Dermis microvascular lymphatic vessel endothelial cell (primary cell): ENCODE data around the gene ZC3H7B. TPM values are rescaled to one million over a fixed set of nuclear protein-coding genes. Genes with fewer than 3 reads are reported as not detected.

Source experiments
- DNase-seq, 2 donors: peaks; one replicate each; pipeline versions ENCODE4 v3.0.0 to v3.0.0-alpha.2; 2010; ENCODE audit warnings: low read depth in 2 of 2
- total RNA-seq: library from RNA; depleted of rRNA; stranded (reverse); fragments of >200 nt; gene quantifications from 2 replicates; pipeline ENCODE4 v1.2.1, GENCODE V29; 2014

The ZC3H7B gene
- total RNA-seq, 1 donor from 2014 or later, result 37.5 TPM

GRCh38 chr22:41324821-41325528 is 23.6 kb downstream of the ZC3H7B start:
- no peak for DNase-seq

DNA sequence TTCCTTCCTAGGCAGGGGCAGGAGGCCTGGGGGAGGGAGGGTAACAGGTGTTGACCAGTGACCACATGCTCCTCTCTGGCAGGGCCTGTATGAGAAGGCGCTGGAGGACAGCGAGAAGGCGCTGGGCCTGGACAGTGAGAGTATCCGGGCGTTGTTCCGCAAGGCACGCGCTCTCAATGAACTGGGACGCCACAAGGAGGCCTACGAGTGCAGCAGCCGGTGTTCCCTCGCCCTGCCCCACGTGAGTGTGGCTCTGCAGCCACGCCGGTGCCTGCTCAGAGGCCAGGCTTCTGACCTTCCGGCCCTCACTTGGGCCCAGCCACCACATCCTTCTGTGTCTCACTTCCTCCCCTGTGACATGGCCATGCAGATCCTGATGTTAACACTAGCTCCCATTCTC is 25.8 kb downstream of the ZC3H7B start:
- peak in 1 of 2 donors; percentile 43 for DNase-seq

DNA sequence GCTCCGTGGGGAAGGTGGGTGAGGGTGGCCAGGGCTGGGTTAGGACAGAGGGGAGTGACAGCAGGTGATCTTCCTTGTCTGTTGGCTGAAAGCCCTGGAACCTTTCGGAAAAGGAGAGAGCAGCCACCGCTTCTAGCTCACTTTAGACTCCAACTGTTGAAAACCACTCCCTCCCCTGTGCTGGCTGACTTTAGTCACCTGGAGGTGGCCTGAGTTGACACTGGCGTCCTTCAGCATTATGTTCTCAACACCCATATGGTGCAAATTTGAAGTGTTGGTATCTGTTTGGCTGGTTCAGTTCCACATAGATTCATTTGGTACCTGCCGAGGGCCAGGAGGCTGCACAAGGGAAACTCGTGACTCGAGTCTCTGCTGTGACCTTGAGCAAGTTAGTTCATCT is 28.8 kb downstream of the ZC3H7B start:
- no peak for DNase-seq

DNA sequence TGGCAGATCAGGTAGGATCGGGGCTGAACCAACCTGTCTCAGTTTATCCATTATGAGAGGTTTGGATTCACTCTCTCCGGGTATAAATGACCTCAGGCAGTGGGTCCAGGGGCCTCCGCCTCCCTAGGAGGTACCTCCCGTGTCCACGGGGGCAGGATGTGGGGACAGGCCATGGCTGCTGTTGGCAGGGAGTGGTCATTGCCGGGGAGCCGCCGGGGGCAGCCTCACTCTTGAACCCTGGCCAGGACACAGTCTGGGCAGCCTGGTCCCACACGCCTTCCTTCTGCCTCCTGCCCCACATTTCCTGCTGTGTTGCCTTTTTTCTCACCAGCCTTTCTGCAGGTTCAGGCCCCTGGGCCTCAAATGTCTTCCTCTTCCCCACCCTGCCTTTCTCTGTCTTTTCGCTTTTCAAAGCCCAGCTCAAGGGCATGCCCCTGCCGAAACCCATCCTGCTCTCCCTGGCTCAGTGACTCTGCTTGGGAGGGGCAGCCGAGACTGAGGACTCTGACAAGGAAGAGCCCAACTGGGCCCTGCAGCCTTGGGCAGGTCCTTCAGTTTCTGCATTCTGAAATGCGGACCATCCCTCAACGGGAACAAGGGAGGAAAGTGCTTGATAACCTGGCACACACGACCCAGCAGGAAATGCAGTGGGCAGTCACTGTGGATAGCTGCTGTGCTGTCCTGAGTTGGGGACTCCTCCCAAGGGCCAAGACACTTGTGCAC is 31.1 kb downstream of the ZC3H7B start:
- no peak for DNase-seq

- no peak for DNase-seq
Measured at GRCh38 chr22:41333806-41334205, 32.5 kb downstream of the ZC3H7B start.

- DNase-seq, result no peak
Measured at GRCh38 chr22:41334215-41334614, 32.9 kb downstream of the ZC3H7B start.

DNA sequence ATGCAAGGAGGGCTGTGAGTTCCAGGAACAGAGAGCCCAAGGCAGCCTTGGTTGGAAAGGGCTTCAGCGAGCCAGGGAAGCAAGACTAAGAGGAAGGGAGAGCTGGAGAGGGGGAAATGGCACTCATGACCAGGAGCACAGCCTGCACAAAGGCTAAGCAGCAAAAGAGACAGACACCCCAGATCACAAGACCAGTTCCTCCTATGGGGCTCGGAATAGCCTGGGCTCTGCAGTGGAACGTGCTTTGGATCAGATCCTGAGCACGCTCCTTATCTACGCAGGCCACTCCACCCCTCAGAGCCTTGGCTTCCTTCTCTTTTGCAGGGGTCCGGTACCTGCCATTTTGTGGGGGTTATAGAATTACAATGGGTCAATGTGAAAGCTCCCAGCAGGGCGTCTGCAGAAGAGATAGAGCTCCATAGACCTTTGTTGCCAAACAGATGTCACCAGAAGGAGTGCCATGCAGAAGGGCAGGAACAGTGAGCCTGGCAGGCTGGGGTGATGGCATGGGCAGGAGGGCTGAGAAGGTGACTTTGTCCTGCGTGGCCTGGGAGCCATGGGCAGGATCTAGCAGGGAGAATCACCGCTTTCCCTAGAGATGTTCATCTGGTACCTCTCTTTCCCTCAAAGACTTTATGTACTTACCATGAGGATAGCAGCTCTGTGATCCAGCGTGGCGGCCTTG is 33.8 kb downstream of the ZC3H7B start:
- no peak for DNase-seq

DNA sequence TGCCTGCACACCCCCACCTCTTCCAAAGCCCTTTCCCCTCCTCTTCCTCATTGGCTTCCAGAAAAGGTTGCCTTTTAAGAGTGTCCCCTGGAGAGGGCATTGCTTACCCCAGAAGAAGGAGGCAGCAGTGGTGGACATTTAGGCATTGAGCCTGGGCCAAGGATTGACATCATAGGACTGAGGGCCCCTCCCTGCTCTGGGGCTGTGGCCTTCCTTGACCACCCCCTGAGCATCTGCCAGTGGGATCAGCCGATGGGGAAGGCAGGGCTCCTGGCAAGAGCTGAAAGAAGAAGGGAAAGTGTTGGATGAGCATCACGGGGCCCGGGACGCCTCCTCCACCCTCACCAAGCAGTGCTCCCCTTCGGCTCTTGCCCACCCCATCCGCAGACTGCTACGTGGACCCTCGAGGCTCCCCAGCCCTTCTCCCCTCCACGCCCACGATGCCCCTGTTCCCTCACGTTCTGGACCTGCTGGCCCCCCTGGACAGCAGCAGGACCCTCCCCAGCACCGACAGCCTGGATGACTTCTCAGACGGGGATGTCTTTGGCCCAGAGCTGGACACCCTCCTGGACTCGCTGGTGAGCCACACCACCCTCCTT is 37.4 kb downstream of the ZC3H7B start:
- no peak for DNase-seq

DNA sequence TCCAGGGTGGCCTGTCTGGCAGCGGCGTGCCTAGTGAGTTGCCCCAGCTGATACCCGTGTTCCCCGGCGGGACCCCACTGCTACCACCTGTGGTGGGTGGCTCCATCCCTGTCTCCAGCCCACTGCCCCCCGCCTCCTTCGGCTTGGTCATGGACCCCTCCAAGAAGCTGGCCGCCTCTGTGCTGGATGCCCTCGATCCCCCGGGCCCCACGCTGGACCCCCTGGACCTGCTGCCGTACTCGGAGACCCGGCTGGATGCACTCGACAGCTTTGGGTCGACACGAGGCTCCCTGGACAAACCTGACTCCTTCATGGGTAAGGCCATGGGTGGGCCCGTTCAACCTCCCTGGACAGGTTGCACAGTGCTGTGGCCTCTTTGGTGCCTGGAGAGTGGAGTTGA is 38.5 kb downstream of the ZC3H7B start:
- no peak for DNase-seq

GRCh38 chr22:41340357-41340756 is 39.0 kb downstream of the ZC3H7B start:
- DNase-seq, result peak in 1 of 2 donors; percentile 8

- no peak for DNase-seq
Measured at GRCh38 chr22:41341012-41341411, 39.7 kb downstream of the ZC3H7B start.

DNA sequence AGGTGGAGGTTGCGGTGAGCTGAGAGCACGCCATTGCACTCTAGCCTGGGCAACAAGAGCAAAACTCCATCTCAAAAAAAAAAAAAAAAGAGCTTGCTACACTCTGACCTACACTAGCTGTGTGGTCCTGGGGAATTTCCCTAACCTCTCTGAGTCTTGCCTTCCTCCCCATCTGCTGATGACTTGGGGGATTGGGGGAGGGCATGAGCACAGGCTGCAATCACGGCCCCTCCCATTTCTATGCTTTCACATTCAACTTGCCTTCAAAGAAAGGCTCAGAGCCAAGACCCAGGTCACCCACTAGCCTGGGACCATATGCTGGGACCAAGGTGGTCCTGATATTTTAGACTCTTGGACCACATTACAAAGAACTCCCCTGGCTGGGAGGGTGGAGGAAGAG is 40.7 kb downstream of the ZC3H7B start:
- DNase-seq, result no peak

DNA sequence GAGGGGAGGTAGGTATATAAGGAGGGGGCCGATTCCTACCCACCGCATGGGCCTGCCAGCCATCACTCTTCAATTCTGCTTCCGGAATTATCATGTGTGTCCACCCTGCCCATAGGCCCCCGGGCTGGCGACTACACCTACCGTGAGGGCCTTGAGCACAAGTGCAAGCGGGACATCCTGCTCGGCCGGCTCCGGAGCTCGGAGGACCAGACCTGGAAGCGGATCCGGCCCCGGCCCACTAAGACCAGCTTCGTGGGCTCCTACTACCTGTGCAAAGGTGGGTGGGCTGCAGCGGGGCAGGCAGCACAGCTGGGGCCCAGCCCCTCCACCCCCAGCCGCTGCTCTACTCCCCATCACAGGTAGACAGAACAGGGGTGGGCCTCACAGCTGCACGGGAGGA is 42.0 kb downstream of the ZC3H7B start:
- DNase-seq, result no peak

- DNase-seq, result no peak
Measured at GRCh38 chr22:41343717-41344116, 42.4 kb downstream of the ZC3H7B start.

- no peak for DNase-seq
Measured at GRCh38 chr22:41344189-41344788, 43.0 kb downstream of the ZC3H7B start.

DNA sequence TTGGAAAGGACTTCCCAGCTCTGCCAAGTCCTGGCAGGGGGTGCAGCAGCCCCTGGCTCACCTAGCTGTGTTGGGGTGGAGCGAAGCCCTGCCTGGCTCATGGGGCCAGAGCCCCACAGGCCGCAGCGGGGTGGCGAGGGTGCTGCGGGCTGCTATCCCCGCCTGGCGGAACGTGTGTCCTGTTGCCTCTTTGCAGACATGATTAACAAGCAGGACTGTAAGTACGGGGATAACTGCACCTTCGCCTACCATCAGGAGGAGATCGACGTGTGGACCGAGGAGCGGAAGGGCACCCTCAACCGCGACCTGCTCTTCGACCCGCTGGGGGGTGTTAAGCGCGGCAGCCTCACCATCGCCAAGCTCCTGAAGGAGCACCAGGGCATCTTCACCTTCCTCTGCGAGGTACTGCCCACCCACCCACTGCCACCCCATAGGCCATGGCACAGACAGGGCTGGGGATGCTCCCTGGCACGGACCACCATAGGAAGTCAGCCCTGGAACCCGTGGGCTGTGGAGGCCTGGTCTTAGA is 44.5 kb downstream of the ZC3H7B start:
- DNase-seq, result no peak

DNA sequence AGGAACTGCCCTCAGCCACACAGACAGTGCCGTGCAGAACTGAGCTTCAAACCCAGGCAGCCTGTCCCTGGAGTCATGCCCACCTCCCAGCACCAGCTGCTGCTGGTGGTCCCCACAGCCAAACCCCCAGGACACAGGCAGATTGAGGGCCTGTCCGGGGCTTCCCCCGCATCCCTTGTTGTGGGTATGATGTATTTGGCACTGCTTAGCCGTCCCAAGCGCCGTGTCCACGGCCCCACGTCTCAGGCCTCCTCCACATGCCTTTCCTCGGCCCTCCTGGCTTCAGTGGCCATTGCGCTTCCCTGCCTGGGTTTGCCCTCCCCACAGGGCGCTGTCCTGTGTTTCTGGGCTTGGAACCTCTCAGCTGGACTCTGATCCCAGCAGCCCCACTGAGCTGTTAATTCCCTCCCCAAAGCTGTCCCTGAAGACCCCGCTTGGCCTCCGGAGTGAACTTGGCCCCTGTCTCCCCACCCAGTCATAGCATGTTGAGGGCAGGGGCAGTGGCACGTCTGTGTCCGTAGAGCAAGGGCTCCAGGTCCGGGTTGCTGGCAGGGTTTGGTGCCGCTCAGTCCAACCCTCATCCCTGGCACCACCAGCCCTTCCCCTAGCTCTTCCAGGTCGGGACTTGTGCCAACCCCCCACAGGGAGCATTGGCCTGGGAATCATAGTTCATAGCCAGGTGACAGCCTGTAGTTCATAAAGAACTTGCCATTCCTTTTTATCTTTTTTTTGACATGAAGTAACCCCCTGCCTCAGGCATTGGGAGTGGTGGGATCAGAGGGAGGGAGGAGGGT is 45.9 kb downstream of the ZC3H7B start:
- DNase-seq, result no peak

DNA sequence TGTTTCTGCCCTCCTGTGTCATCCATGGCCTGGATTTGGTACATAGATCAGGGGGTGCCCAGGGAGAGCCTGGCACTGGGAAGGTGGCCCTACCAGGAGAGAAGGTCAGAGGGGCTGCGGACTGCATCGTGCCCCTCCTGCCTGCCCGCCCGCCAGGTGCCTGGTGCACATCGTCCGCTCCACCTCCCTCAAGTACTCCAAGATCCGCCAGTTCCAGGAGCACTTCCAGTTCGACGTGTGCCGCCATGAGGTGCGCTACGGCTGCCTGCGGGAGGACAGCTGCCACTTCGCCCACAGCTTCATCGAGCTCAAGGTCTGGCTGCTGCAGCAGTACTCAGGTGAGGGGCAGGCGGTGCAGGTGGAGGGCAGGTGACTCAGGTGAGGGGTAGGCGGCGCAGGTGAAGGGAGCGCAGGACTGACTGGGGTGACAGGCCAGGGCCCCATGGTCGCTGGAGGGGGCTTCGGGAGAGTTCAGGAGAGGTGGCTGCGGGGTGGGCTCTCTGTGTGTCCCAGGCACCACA is 47.7 kb downstream of the ZC3H7B start:
- DNase-seq, result no peak

GRCh38 chr22:41350087-41350486 is 48.8 kb downstream of the ZC3H7B start:
- DNase-seq, result no peak

DNA sequence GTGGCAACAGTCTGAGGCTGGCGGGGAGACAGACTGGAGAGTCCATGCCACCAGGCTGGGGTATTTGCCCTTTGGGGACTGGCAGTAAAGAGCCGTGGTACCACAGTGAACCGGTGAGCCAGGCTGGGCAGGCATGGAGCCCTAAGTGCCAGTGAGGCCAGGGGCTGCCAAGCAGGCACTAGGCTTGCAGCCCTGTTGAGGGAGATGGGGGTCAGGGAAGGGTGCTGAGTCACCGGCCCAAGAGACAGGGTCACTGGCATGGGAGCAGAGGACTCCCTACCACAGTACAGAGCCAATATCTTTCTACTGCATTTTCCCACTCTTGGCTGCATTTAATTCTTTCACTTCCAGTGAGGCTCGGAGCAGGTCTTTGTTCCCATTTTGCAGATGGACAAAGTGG is 49.7 kb downstream of the ZC3H7B start:
- DNase-seq, result no peak

- DNase-seq, result no peak
Measured at GRCh38 chr22:41352058-41352457, 50.7 kb downstream of the ZC3H7B start.
